Stimulated activated CD4-positive, alpha-beta T cell treated with anti-CD3 and anti-CD28 coated beads, Interleukin-12 subunit alpha, Interleukin-12 subunit beta, amount 100 ng/mL, for 48 hours (primary cell): ENCODE results near the gene SLC25A11.
"Not testable (repeated sequence)": the region's sequence is repeated elsewhere in the genome, so short reads cannot be mapped to it uniquely, and the experiment has no call there.

Source experiments
- DNase-seq, 3 donors: peaks; one replicate each; pipeline ENCODE4 v3.0.0-alpha.2; 2020; ENCODE audit warnings: low read depth in 2 of 3, low spot score in 1 of 3

The SLC25A11 gene

DNA sequence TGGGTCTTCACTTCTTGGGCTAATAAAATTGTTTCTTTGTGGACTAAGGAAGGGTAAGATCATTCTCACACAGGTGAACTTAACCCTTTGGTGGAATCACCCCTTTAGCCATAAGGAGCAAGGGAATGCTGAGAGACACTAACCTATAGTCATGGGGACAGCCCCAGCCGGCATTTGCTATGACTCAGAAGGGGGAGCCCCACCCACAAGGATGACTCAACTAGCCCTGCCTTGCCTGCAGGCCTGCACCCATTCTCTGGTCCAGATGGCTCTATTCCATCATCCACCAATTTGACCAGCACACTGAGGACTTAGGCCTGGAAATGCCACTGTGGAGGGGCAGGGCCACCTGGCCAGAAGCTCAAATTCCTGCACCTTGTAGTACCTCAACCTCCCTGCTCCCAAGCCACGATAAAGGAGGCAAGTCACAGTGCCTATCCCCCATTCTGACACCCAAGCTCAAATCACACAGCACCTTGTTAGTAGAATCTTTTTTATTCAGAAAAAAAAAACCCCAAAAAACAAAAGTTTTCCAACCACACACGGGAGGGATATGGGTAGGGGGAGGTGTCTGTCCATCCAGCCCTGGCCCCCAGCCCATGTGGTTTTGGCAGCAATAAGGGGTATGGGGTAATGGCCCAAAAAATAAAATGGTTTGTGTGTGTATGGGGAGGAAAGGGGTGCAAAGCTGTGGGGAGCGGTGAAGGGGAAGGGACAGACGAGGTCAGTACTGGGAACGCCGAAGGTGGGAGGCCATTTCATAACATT, 5.5 kb upstream of the SLC25A11 start:
- peak; percentile 79 to 90 (median 80) for DNase-seq

DNA sequence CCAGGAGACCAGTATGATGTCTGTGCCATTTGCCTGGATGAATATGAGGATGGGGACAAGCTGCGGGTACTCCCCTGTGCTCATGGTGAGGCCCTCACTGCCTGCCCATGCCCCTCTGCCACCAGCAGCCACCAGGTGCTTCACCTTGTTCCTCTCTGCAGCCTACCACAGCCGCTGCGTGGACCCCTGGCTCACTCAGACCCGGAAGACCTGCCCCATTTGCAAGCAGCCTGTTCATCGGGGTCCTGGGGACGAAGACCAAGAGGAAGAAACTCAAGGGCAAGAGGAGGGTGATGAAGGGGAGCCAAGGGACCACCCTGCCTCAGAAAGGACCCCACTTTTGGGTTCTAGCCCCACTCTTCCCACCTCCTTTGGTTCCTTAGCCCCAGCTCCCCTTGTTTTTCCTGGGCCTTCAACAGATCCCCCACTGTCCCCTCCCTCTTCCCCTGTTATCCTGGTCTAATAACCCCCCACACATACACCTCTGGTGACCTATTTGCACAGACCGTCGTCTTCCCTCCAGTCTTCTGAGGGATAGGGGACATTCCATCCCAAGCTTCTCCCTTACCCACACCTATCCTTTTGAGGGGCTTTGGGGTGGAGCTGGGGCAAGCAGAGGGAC, 4.8 kb upstream of the SLC25A11 start:
- peak in 1 of 3 donors; percentile 21 for DNase-seq

DNA sequence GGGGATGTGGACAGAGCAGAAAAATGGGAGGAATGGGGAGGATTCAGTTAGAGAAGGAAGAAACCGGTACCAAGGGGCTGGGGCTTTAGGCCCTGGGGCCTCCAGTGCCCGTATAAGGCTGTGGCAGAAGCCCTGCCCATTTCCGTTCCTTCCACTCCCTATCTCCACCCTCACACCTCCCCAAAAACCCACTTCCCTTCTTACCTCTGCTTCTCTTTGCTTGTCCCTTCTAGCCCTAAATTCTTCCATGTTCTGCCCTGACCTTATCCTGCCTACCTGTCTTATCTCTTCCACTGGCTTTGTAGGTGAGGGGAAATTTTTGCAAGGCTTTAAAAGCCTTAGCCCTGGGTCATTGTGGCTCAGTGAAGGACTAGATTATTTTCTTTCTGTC, 4.3 kb upstream of the SLC25A11 start:
- DNase-seq = peak in 2 of 3 donors; percentile 19 to 43

DNA sequence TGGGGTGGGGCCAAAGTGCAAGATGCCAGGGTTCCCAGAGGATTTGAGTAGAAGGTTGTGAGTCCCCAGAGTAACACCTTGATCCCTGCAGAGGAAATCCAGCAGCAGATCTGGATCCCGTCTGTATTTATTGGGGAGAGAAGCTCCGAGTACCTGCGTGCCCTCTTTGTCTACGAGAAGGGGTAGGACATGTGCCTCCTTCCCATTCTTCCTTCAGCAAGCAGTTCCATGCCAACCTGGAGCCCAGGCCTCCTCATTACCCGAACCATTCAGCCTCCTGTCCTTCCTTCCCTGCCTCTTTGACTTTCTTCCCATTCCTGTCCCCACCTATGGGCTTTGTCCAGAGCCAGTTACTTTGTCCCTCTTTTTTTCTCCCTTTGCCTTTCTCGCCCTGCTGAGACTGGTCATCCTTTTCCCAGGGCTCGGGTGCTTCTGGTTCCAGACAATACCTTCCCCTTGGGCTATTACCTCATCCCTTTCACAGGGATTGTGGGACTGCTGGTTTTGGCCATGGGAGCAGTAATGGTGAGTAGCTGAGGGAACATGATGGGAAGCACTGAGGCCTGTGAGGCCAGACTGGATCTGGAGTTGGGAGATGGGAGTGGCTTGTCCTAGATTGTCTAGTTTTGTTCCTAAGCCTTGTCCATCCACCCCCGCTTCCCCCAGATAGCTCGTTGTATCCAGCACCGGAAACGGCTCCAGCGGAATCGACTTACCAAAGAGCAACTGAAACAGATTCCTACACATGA, 3.1 kb upstream of the SLC25A11 start:
- DNase-seq = no peak

DNA sequence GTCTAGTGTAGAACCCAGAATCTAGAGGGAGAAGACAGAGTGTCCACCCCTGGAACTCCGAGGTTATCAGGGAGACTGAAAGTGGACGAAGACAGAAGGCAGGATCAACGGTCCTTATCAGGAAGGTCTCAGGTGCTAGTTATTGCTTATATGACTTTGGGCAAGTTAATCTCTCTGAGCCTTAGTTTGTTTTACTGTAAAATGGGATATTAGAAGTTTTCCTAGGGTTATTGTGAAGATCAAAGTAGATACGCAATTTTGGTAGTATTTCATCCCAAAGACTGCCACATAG, 1.4 kb upstream of the SLC25A11 start:
- no peak for DNase-seq

DNA sequence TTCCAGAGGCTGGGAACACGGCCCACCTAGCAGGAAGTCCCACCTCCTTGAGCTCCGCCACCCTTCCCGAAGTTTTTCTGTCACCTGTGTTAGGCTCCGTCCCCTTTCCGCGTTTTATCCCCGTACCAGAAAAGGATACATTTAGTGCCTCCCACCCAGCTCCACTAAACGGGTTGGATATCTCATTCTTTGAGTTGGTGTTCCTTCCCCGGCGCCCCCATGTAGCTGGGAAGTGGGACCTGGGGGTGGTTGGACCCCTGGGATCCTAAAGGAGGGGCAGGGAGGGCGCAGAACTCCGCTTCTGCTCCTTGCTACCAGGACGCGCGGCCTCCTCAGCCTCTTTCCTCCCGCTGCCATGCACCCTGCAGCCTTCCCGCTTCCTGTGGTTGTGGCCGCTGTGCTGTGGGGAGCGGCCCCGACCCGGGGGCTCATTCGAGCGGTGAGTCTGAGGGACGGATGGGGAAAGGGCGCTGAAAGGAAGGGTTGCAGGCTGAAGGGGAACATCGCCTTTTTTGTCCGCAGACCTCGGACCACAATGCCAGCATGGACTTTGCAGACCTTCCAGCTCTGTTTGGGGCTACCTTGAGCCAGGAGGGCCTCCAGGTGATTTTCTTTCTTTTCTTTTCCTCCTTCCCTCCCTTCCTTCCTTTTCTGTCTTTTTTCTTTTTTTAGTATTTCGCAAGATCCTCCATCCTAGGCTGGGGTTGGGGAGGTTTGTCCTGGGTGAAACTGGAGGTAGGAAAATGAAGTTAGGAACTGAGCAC, 891 bp upstream of the SLC25A11 start:
- DNase-seq = peak in 1 of 3 donors; percentile 32

DNA sequence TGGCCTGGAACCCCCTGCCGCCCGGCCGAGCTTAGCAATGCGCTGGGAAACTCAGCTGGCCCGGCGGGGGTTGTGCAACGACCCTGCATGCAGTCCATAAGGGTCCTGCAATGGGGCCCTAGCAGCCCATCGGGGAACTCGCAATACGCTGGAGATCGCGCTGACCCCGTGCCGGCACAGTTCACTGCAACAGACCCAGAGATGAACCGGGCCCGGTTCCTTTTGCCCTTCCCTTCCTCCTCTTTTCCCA, 375 bp downstream of the SLC25A11 start:
- no peak for DNase-seq

DNA sequence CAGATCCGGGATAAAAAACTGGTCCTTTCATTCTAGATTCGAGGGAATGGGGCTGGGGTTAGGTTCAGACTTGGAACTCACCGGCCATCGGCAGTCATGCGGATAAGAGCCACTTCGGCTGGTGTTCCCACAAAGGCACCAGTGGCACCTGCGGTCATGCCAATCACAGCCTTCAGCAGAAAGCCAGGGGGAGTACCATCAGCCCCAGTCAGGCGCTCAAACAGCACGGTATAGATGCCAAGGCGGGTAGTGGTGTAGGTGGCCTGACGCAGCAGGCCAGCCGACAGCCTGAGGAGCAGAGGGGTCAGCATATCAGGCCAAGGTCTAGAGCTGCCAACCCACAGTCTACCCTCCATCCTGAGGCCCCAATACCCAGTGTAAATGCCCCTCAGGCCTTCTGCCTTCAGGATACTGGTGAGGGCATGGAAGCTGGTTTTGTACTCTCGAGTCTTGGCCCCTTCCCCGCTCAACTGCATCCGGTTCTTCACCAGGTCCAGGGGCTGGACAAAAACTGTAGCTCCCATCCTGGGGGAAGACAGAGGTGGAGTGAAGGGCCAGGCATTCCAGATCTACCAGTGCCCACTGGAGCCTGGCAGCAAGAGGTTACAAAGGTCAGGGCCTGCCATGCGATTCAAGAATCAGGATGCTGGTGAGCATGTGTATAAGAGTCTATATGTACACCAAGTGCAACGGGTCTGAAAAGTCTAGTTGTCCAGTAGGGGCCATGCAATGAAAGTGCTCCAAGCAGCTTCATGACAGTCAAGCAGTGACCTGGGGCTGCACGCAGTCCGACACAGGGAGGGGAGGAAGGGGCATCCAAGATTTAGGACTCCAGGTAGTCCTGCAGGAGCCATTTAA, 929 bp downstream of the SLC25A11 start:
- no peak for DNase-seq

DNA sequence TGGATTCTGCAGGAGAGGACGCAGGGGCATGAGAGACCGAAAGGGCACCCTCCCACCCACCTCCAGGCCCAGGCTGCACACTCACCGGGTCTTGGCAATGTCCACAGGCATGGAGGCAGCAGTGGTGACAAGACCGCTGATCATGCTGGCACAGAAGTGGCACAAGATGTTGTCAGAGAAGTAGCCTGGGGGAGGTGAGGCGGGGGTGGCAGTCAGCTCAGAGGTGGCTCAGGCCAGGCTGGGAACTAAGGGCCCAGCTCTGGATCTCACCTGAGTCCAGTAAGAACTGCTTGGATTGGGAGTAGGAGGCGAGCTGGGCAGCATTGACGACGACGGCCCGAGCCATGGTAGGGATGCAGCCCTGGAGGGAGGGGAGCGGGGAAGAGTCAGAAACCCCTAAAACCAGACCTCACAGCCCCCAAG, 1.8 kb downstream of the SLC25A11 start:
- no peak for DNase-seq

DNA sequence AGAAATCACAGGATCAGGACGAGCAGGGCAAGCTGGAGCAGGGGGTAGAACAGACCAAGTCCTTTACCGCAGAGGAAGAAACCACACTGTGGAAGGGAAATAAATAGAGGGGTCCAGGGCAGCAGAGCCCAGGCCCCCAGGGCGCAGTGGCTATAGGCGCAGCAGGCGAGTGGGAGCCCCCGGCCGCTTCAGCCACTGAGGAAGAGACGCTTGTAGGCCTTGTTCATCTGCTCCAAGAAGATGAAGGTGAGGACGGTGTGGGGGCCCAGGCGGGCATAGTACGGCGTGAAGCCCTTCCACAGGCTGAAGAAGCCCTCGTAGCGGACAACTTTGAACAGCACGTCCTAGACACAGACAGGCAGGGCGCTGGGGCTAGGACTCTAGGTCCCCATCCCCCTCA, 2.3 kb downstream of the SLC25A11 start:
- DNase-seq = no peak

DNA sequence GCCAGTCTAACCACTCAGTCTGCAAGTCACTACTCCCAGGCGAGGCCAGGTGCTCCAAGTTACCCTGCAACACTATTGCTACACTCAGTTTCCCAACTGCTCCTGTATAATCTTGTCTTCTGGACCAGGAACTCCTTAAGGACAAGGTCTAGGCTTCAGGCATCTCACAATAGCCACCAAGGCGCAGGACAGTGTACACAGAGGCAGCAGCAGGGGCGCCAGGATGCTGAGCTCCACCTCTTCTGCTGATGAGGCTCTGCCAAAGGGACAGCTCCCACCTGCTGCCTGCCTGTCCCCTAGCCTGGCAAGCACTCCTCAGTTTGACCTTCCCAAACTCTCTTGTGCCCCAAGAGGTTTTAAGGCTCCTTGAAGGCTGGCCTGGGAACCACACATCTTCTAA, 3.4 kb downstream of the SLC25A11 start:
- no peak for DNase-seq

DNA sequence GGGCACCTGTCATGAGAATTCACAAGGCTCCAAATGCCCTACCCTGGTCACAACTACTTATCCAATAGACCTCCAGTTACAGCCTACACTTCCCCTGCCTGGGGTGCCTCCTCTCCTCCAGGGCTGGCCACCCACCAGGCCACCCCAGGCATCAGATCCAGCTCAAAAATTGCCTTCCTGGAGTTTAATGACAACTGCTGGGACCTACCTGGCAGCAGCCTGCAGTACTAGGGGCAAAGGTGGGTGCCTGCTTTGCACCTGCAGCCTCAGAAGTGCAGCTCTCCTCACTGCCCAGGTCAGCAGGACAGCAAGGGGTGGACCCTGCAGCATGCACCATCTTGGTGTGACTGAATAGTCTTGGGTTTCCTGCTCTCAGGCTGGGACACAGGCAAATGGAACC, 4.2 kb downstream of the SLC25A11 start:
- DNase-seq = no peak

DNA sequence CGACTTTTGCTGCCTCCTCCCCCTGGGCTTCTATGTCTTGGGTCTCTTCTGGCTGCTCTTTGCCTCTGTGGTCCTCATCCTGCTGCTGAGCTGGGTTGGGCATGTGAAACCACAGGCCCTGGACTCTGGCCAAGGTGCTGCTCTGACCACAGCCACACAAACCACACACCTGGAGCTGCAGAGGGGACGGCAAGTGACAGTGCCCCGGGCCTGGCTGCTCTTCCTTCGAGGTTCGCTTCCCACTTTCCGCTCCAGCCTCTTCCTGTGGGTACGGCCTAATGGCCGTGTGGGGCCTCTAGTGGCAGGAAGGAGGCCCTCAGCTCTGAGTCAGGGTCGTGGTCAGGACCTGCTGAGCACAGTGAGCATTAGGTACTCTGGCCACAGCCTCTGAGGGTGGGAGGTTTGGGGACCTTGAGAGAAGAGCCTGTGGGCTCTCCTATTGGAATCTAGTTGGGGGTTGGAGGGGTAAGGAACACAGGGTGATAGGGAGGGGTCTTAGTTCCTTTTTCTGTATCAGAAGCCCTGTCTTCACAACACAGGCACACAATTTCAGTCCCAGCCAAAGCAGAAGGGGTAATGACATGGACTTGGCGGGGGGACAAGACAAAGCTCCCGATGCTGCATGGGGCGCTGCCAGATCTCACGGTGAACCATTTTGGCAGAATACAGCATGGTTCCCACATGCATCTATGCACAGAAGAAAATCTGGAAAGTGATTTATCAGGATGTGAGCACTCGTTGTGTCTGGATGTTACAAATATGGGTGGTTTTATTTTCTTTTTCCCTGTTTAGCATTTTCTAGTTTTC, 5.5 kb downstream of the SLC25A11 start:
- DNase-seq = no peak

DNA sequence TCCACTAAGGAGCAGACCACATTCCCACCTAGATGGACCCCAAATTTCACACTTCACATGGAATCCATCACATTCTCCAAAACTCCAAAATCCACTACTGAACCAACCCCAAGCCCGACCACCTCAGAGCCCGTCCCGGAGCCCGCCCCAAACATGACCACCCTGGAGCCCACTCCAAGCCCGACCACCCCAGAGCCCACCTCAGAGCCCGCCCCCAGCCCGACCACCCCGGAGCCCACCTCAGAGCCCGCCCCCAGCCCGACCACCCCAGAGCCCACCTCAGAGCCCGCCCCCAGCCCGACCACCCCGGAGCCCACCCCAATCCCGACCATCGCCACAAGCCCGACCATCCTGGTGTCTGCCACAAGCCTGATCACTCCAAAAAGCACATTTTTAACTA, 6.2 kb downstream of the SLC25A11 start:
- no peak for DNase-seq

DNA sequence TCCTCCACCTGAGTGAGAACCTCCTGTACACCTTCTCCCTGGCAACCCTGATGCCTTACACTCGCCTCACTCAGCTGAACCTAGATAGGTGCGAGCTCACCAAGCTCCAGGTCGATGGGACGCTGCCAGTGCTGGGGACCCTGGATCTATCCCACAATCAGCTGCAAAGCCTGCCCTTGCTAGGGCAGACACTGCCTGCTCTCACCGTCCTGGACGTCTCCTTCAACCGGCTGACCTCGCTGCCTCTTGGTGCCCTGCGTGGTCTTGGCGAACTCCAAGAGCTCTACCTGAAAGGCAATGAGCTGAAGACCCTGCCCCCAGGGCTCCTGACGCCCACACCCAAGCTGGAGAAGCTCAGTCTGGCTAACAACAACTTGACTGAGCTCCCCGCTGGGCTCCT, 7.1 kb downstream of the SLC25A11 start:
- DNase-seq = no peak

DNA sequence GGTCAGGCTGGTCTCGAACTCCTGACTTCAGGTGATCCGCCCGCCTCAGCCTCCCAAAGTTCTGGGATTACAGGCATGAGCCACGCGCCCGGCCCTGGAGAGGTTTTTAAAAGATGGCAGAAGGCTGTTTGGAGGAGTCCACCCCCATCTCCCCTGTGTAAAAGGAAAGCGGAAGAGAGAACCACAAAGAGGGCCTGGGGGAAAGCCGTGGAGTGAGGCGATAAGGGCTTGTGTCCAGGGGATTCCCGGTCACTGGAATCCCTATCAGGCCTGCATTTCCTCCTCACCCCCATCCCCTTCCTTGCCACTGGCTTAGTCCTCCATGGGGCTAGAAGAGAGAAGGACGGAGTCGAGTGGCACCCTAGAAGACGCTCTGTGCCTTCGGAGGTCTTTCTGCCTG, 7.9 kb downstream of the SLC25A11 start, which contains the start of gene GP1BA:
TSS of gene GP1BA (plus strand) at position 315 of the 400 bp plus-strand sequence. CDS start 328 bp downstream, outside the sequence.
- DNase-seq = no peak

DNA sequence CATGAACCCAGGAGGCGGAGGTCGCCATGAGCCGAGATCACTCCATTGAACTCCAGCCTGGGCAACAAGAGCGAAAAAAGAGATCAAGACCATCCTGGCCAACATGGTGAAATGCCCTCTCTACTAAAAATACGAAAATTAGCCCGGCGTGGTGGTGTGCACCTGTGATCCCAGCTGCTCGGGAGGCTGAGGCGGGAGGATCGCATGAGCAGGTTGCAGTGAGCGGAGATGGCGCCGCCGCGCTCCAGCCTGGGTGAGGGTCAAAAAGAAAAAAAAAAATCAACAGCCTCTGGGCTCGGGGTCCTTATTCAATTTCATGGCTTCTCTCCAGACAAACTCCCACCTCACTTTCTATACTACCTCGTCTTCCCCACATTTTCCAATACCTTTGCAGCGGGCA, 11.0 kb downstream of the SLC25A11 start:
- no peak for DNase-seq

DNA sequence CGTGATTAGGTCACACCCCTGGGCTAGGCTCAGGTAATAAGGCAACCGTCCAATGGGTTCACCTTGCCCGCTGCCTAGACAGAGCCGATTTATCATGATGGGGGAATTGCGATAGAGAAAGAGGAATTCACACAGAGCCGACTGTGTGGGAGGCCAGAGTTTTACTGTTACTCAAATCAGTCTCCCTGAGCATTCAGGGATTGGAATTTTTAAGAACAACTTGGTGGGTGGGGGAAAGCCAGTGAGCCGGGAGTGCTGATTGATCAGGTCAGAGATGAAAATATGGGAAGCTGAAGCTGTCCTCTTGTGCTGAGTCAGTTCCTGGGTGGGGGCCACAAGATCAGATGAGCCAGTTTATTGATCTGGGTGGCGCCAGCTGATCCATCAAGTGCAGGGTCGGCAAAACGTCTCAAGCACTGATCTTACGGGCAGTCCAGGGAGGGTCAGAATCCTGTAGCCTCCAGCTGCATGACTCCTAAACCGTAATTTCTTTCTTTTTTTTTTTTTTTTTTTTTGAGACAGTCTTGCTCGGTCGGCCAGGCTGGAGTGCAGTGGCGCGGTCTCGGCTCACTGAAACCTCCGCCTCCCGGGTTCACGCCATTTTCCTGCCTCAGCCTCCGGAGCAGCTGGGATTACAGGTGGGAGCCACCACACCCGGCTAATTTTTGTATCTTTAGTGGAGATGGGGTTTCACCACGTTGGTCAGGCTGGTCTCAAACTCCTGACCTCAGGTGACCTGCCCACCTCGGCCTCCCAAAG, 13.1 kb downstream of the SLC25A11 start:
- DNase-seq = not testable (repeated sequence)

DNA sequence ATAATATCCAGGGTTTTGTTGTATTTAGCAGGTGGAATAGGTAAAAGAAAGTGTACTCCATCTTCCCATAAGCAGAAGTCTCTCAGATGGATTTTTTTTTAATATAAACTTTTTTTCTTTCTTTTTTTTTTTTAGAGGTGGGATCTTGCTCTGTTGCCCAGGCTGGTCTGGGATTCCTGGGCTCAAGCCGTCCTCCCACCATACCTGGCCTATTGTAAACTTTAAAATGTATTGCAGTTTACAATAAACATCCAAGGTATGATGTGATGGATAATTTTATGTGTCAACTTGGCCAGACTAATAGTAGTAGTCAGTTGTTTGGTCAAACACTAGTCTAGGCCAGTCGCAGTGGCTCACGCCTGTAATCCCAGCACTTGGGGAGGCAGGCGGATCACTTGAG, 18.5 kb downstream of the SLC25A11 start:
- no peak for DNase-seq
